Mesenchymal stem cell (in vitro differentiated cells and primary cell): ENCODE measurements around the gene KCNH1.

Experiments used
- DNase-seq: peaks from one replicate; pipeline ENCODE4 v3.0.0-alpha.2; 2013
- H2AFZ ChIP-seq: one replicate; pipeline ENCODE4 v1.6.1; 2013; ENCODE audit warnings: low read depth, mild to moderate bottlenecking, control low read depth, inconsistent platforms, low read length, moderate library complexity
- H2AK5ac ChIP-seq: 2 replicates; pipeline ENCODE4 v1.6.1; 2013; ENCODE audit warnings: low read length, moderate library complexity, mild to moderate bottlenecking, inconsistent platforms; ENCODE audit not compliant: severe bottlenecking
- H2BK120ac ChIP-seq: one replicate; pipeline ENCODE4 v1.6.1; 2013; ENCODE audit warnings: low read depth, mild to moderate bottlenecking, inconsistent platforms, low read length, moderate library complexity
- H2BK12ac ChIP-seq, 2 experiments: one replicate each; pipeline ENCODE4 v1.6.1; 2013; ENCODE audit warnings: inconsistent platforms in 2 of 2, low read length in 2 of 2, mild to moderate bottlenecking in 2 of 2, moderate library complexity in 2 of 2, control low read depth in 1 of 2
- H2BK15ac ChIP-seq: one replicate; pipeline ENCODE4 v1.6.1; 2013; ENCODE audit warnings: mild to moderate bottlenecking, low read depth, inconsistent platforms; ENCODE audit not compliant: poor library complexity, severe bottlenecking
- H2BK5ac ChIP-seq: 2 replicates; pipeline ENCODE4 v1.6.1; 2013; ENCODE audit warnings: low read depth, mild to moderate bottlenecking, low read length, control low read depth, inconsistent platforms; ENCODE audit not compliant: poor library complexity, severe bottlenecking
- H3K14ac ChIP-seq, 2 experiments: one replicate each; pipeline ENCODE4 v1.6.1; 2013; ENCODE audit warnings: inconsistent platforms in 2 of 2, low read length in 2 of 2, control low read depth in 1 of 2, mild to moderate bottlenecking in 1 of 2, moderate library complexity in 1 of 2
- H3K18ac ChIP-seq, 2 experiments: one replicate each; pipeline ENCODE4 v1.6.1; 2013; ENCODE audit warnings: inconsistent platforms in 2 of 2, low read length in 2 of 2, control low read depth in 1 of 2, low read depth in 1 of 2, mild to moderate bottlenecking in 1 of 2
- H3K23ac ChIP-seq, 2 experiments: one replicate each; pipeline ENCODE4 v1.6.1; 2013; ENCODE audit warnings: inconsistent platforms in 2 of 2, low read length in 2 of 2, mild to moderate bottlenecking in 2 of 2, moderate library complexity in 2 of 2, control low read depth in 1 of 2
- H3K27ac ChIP-seq: 2 replicates; pipeline ENCODE4 v1.5.1; 2013; ENCODE audit warnings: mild to moderate bottlenecking, moderate library complexity, low read length, control low read depth, inconsistent platforms; ENCODE audit not compliant: poor library complexity, severe bottlenecking
- H3K27me3 ChIP-seq, 2 experiments: 2 replicates each; pipeline versions ENCODE4 v1.6.1 to v1.7.0; 2013; ENCODE audit warnings: low read length in 2 of 2, mild to moderate bottlenecking in 2 of 2, moderate library complexity in 2 of 2, control low read depth in 1 of 2, inconsistent platforms in 1 of 2; ENCODE audit not compliant: control insufficient read depth in 1 of 2, insufficient read depth in 1 of 2
- H3K36me3 ChIP-seq, 2 experiments: 2 replicates each; pipeline versions ENCODE4 v1.6.1 to v1.7.0; 2013; ENCODE audit warnings: low read length in 2 of 2, control low read depth in 1 of 2, inconsistent platforms in 1 of 2, low read depth in 1 of 2, mild to moderate bottlenecking in 1 of 2; ENCODE audit not compliant: insufficient read depth in 2 of 2, control insufficient read depth in 1 of 2
- H3K4ac ChIP-seq, 2 experiments: one replicate each; pipeline ENCODE4 v1.6.1; 2013; ENCODE audit warnings: inconsistent platforms in 2 of 2, low read length in 2 of 2, mild to moderate bottlenecking in 2 of 2, moderate library complexity in 2 of 2, control low read depth in 1 of 2, low read depth in 1 of 2
- H3K4me1 ChIP-seq: 2 replicates; pipeline ENCODE4 v1.6.1; 2013; ENCODE audit warnings: low read depth, low read length, control low read depth; ENCODE audit not compliant: control insufficient read depth, insufficient read depth
- H3K4me2 ChIP-seq: 2 replicates; pipeline ENCODE4 v1.6.1; 2013; ENCODE audit warnings: low read length, mild to moderate bottlenecking, inconsistent platforms; ENCODE audit not compliant: poor library complexity, severe bottlenecking
- H3K4me3 ChIP-seq, 2 experiments: 2 replicates each; pipeline versions ENCODE4 v1.5.1 to v1.7.0; 2013; ENCODE audit warnings: low read length in 2 of 2, mild to moderate bottlenecking in 2 of 2, control low read depth in 1 of 2, low read depth in 1 of 2; ENCODE audit not compliant: insufficient read depth in 1 of 2
- H3K79me1 ChIP-seq: replicated peaks from 2 replicates; pipeline ENCODE4 v1.6.1; 2013; ENCODE audit warnings: mild to moderate bottlenecking, control low read depth, low read length, inconsistent platforms; ENCODE audit not compliant: poor library complexity, severe bottlenecking
- H3K9ac ChIP-seq: 2 replicates; pipeline ENCODE4 v1.7.0; 2013; ENCODE audit warnings: mild to moderate bottlenecking, low read length, moderate library complexity
- H3K9me3 ChIP-seq: 2 replicates; pipeline ENCODE4 v1.7.0; 2013; ENCODE audit warnings: mild to moderate bottlenecking, low read length; ENCODE audit not compliant: control insufficient read depth
- H4K8ac ChIP-seq: one replicate; pipeline ENCODE4 v1.6.1; 2013; ENCODE audit warnings: inconsistent platforms, mild to moderate bottlenecking, low read length, moderate library complexity
- H4K91ac ChIP-seq: one replicate; pipeline ENCODE4 v1.6.1; 2013; ENCODE audit warnings: mild to moderate bottlenecking, low read length, inconsistent platforms
- WGBS: methylation state at CpG from one replicate; pipeline ENCODE4 v1.1.7; 2013; ENCODE audit warnings: mixed read lengths; 5-methylcytosine and 5-hydroxymethylcytosine counted together

KCNH1 gene

GRCh38 chr1:210711825-210712612 lies 421.9 kb downstream of the KCNH1 start:
- H3K14ac ChIP-seq: no peak overlapping the region
- DNase-seq: no peak
- H3K36me3 ChIP-seq: peaks cover 0 to 3% of the 10 kb centered on the region in 2 experiments
- no peak overlapping the region for H3K9ac ChIP-seq
- no peak overlapping the region for H2AFZ ChIP-seq
- H2BK5ac ChIP-seq: no peak overlapping the region
- H3K4ac ChIP-seq: no peak overlapping the region
- no peaks in the 10 kb centered on the region for H3K4me1 ChIP-seq
- H3K27ac ChIP-seq: no peak overlapping the region
- H3K9me3 ChIP-seq: no peaks in the 10 kb centered on the region
- no peak overlapping the region for H3K4me2 ChIP-seq
- H3K4me3 ChIP-seq: no peak overlapping the region
- no peak overlapping the region for H4K91ac ChIP-seq
- no peak overlapping the region for H4K8ac ChIP-seq
- peaks cover 2% of the 10 kb centered on the region for H3K79me1 ChIP-seq
- H2AK5ac ChIP-seq: no peak overlapping the region
- H2BK120ac ChIP-seq: no peak overlapping the region
- H3K18ac ChIP-seq: no peak overlapping the region
- no peak overlapping the region for H3K23ac ChIP-seq
- no peak overlapping the region for H2BK12ac ChIP-seq
- H3K27me3 ChIP-seq: no peaks in the 10 kb centered on the region
- 80% methylated on average over 7 of the region's 7 CpGs for WGBS
- no peak overlapping the region for H2BK15ac ChIP-seq

- Histone ChIP-seq H3K27me3 (no peaks in the 10 kb centered on the region), H3K79me1 (peaks cover 4% of the 10 kb centered on the region), H2BK5ac (no peak overlapping the region), H3K18ac (no peak overlapping the region), H3K4me1 (no peaks in the 10 kb centered on the region), H3K14ac (no peak overlapping the region), H4K91ac (no peak overlapping the region), H2AFZ (no peak overlapping the region), H2BK15ac (no peak overlapping the region), H3K36me3 (peaks cover 0 to 3% of the 10 kb centered on the region in 2 experiments), H2AK5ac (no peak overlapping the region), H2BK12ac (no peak overlapping the region), H3K9me3 (no peaks in the 10 kb centered on the region), H3K4me3 (no peak overlapping the region), H3K4ac (no peak overlapping the region), H3K9ac (no peak overlapping the region), H3K23ac (no peak overlapping the region), H4K8ac (no peak overlapping the region), H3K27ac (no peak overlapping the region), H3K4me2 (no peak overlapping the region), H2BK120ac (no peak overlapping the region)
- no CpG with 5 or more reads among the region's 2 CpGs for WGBS
- peak; percentile 13 for DNase-seq
Observed at GRCh38 chr1:210709701-210710100, 424.2 kb downstream of the KCNH1 start.

- Histone ChIP-seq H2BK120ac (no peak overlapping the region), H4K8ac (no peak overlapping the region), H3K14ac (peak overlapping the region in 1 of 2 experiments; percentile 14), H2AFZ (no peak overlapping the region), H2BK12ac (no peak overlapping the region), H4K91ac (no peak overlapping the region), H3K4ac (no peak overlapping the region), H2BK15ac (no peak overlapping the region), H3K9me3 (no peaks in the 10 kb centered on the region), H3K9ac (no peak overlapping the region), H3K79me1 (peaks cover 5% of the 10 kb centered on the region), H3K4me3 (no peak overlapping the region), H3K4me1 (no peaks in the 10 kb centered on the region), H3K27ac (no peak overlapping the region), H3K18ac (no peak overlapping the region), H2AK5ac (no peak overlapping the region), H3K23ac (peak overlapping the region in 1 of 2 experiments; percentile 18), H3K36me3 (peaks cover 0 to 3% of the 10 kb centered on the region in 2 experiments), H3K4me2 (no peak overlapping the region), H2BK5ac (no peak overlapping the region), H3K27me3 (no peaks in the 10 kb centered on the region)
- WGBS: 51% methylated on average over 7 of the region's 7 CpGs
- DNase-seq: no peak
Observed at GRCh38 chr1:210707300-210708240, 426.4 kb downstream of the KCNH1 start.

DNA sequence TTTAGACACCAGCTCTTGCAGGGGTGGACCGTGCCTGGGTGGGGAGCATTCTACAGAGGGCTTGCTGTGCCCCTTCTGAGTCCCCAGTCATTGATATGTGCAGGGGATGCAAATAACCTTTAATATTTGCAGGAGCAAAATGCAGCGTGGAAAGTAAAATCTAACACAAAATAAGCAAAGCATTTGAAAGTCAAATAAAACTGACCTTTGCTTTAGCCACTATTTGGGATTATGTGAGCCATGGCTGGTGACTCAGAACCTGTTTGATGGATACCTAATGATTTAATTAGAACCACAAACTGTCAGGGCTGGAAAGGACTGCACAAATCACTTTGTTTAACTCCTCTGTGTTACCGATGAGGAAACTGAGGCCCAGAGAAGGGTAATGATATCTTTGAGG lies 427.7 kb downstream of the KCNH1 start:
- no peak overlapping the region for H2AFZ ChIP-seq
- 90% methylated on average over 2 of the region's 3 CpGs for WGBS

More for the DNA sequence above, 427.7 kb downstream of the KCNH1 start:
- Histone ChIP-seq H2AK5ac (no peak overlapping the region), H2BK15ac (no peak overlapping the region), H4K8ac (no peak overlapping the region), H3K23ac (no peak overlapping the region), H3K36me3 (no peaks in the 10 kb centered on the region), H2BK12ac (no peak overlapping the region), H2BK120ac (no peak overlapping the region), H3K27me3 (no peaks in the 10 kb centered on the region), H3K79me1 (peaks cover 5% of the 10 kb centered on the region), H4K91ac (no peak overlapping the region), H3K4me1 (no peaks in the 10 kb centered on the region), H3K9ac (no peak overlapping the region), H3K27ac (no peak overlapping the region), H3K4me2 (no peak overlapping the region), H3K14ac (no peak overlapping the region), H3K9me3 (no peaks in the 10 kb centered on the region), H3K4ac (no peak overlapping the region), H3K18ac (peak overlapping the region in 1 of 2 experiments; percentile 43), H2BK5ac (no peak overlapping the region), H3K4me3 (no peak overlapping the region)
- DNase-seq: no peak
